ENCODE results near the gene NTHL1.
A peak's percentile ranks its signal among the peaks of the same experiment; 100 is the strongest.

Gene NTHL1

GRCh38 chr16:2057438-2057837, 9.8 kb upstream of the NTHL1 start:
- no peak overlapping the region for H3K4me3 ChIP-seq (ENCODE audit: low read depth, low read length)
- TF ChIP-seq CTCF (IDR thresholded peaks at IDR 0.05; ENCODE audit: insufficient read depth, low read depth, low read length, missing control alignments), result no peak
- DNase-seq (ENCODE audit: low read depth), result no peak

- no peak for TF ChIP-seq CTCF (IDR thresholded peaks at IDR 0.05; ENCODE audit: insufficient read depth, low read depth, low read length, missing control alignments)
- H3K4me3 ChIP-seq (ENCODE audit: low read depth, low read length), result no peak overlapping the region
- no peak for DNase-seq (ENCODE audit: low read depth)
These were observed 9.2 kb upstream of the NTHL1 start for GRCh38 chr16:2056681-2057407.

- no peak overlapping the region for H3K4me3 ChIP-seq (ENCODE audit: low read depth, low read length)
- no peak for TF ChIP-seq CTCF (IDR thresholded peaks at IDR 0.05; ENCODE audit: insufficient read depth, low read depth, low read length, missing control alignments)
- peak; percentile 16 for DNase-seq (ENCODE audit: low read depth)
These were observed 8.4 kb upstream of the NTHL1 start for GRCh38 chr16:2056077-2056476.

GRCh38 chr16:2054543-2055245, 7.1 kb upstream of the NTHL1 start:
- TF ChIP-seq CTCF (IDR thresholded peaks at IDR 0.05; ENCODE audit: insufficient read depth, low read depth, low read length, missing control alignments), result no peak
- H3K4me3 ChIP-seq (ENCODE audit: low read depth, low read length), result no peak overlapping the region
- no peak for DNase-seq (ENCODE audit: low read depth)

GRCh38 chr16:2053897-2054296, 6.3 kb upstream of the NTHL1 start:
- DNase-seq (ENCODE audit: low read depth), result no peak
- no peak overlapping the region for H3K4me3 ChIP-seq (ENCODE audit: low read depth, low read length)
- TF ChIP-seq CTCF (IDR thresholded peaks at IDR 0.05; ENCODE audit: insufficient read depth, low read depth, low read length, missing control alignments), result no peak

- DNase-seq (ENCODE audit: low read depth), result no peak
- TF ChIP-seq CTCF (IDR thresholded peaks at IDR 0.05; ENCODE audit: insufficient read depth, low read depth, low read length, missing control alignments), result no peak
- H3K4me3 ChIP-seq (ENCODE audit: low read depth, low read length), result no peak overlapping the region
These were observed 5.6 kb upstream of the NTHL1 start for GRCh38 chr16:2053211-2053610.

All from GM12865 (cell line).